Calu3 (cell line): ENCODE results near the gene KLK6. TPM values are rescaled to one million over a fixed set of nuclear protein-coding genes. Genes with fewer than 3 reads are reported as not detected.
A peak's percentile ranks its signal among the peaks of the same experiment; 100 is the strongest.

Experiments used
- BruUV-seq: library from RNA; stranded (reverse); fragments of 400-500 nt; replicated peaks from 2 replicates; lab custom pipeline; 2021; lab: Mats Ljungman, UMichigan
- CTCF ChIA-PET: fragments of 300-600 bp; sonication (Branson Sonifier 250); formaldehyde crosslinking; loops from one replicate; lab custom pipeline; 2022; ENCODE audit warnings: antibody characterized with exemption; lab: Charles Lee
- DNase-seq: peaks from one replicate; pipeline ENCODE4 v3.0.0; 2022
- H3K27ac Mint-ChIP-seq: one replicate; pipeline ENCODE4 v1.8.0; 2022; ENCODE audit warnings: mixed read lengths; ENCODE audit not compliant: unreplicated experiment
- H3K27me3 Mint-ChIP-seq: one replicate; pipeline ENCODE4 v1.8.0; 2022; ENCODE audit warnings: mixed read lengths; ENCODE audit not compliant: unreplicated experiment
- H3K36me3 Mint-ChIP-seq: one replicate; pipeline ENCODE4 v1.8.0; 2022; ENCODE audit warnings: mild to moderate bottlenecking, moderate library complexity, mixed read lengths; ENCODE audit not compliant: insufficient read depth, unreplicated experiment
- H3K4me1 Mint-ChIP-seq: one replicate; pipeline ENCODE4 v1.8.0; 2022; ENCODE audit warnings: mild to moderate bottlenecking, low read depth, mixed read lengths; ENCODE audit not compliant: unreplicated experiment
- H3K4me3 Mint-ChIP-seq: one replicate; pipeline ENCODE4 v1.8.0; 2022; ENCODE audit warnings: mild to moderate bottlenecking, low read depth, moderate library complexity, mixed read lengths; ENCODE audit not compliant: unreplicated experiment
- H3K9me3 Mint-ChIP-seq: one replicate; pipeline ENCODE4 v1.8.0; 2022; ENCODE audit warnings: low read depth, mixed read lengths; ENCODE audit not compliant: unreplicated experiment
- intact Hi-C: fragments of 100-400 bp; cut with micrococcal nuclease; formaldehyde crosslinking; loops from one replicate; pipeline ENCODE4 v1.10.0; 2022; ENCODE audit not compliant: unreplicated experiment
- total RNA-seq: library from RNA; stranded (reverse); gene quantifications from 2 replicates; pipeline ENCODE4 v1.2.3, GENCODE V29; 2022
- TF ChIP-seq, protein P1 (sequence below): fragments of 200-600 bp; IDR thresholded peaks from one replicate; pipeline ENCODE4 v1.8.0; 2022; ENCODE audit warnings: antibody characterized with exemption; ENCODE audit not compliant: unreplicated experiment

Gene KLK6
- total RNA-seq, 1 experiment from 2014 or later = 269 TPM

- Mint-ChIP-seq H3K27ac (no peak overlapping the region), H3K4me3 (no peak overlapping the region), H3K4me1 (no peaks in the 10 kb centered on the region), H3K36me3 (no peaks in the 10 kb centered on the region), H3K27me3 (no peaks in the 10 kb centered on the region), H3K9me3 (no peaks in the 10 kb centered on the region)
- no TSS peak for BruUV-seq
- intact Hi-C loops = loop anchor here (5.0 kb wide), 1 partner anchor 188 kb away; no protein-coding TSS in a partner anchor
- TF ChIP-seq, protein P1, sequence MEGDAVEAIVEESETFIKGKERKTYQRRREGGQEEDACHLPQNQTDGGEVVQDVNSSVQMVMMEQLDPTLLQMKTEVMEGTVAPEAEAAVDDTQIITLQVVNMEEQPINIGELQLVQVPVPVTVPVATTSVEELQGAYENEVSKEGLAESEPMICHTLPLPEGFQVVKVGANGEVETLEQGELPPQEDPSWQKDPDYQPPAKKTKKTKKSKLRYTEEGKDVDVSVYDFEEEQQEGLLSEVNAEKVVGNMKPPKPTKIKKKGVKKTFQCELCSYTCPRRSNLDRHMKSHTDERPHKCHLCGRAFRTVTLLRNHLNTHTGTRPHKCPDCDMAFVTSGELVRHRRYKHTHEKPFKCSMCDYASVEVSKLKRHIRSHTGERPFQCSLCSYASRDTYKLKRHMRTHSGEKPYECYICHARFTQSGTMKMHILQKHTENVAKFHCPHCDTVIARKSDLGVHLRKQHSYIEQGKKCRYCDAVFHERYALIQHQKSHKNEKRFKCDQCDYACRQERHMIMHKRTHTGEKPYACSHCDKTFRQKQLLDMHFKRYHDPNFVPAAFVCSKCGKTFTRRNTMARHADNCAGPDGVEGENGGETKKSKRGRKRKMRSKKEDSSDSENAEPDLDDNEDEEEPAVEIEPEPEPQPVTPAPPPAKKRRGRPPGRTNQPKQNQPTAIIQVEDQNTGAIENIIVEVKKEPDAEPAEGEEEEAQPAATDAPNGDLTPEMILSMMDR = no peak
- CTCF ChIA-PET = interaction anchor here (0.6 to 1.6 kb wide), 5 partner anchors 12 to 507 kb away, joined by 3 to 7 read pairs (median 6); no protein-coding TSS in a partner anchor
- DNase-seq = peak; percentile 80
Observed at GRCh38 chr19:50909240-50910070, 59.9 kb downstream of the KLK6 start.

Other genes starting within 250 kb of the KLK6 start
- not detected in 2 replicates for gene SHANK1, start 249.8 kb downstream of the KLK6 start, total RNA-seq
- gene CLEC11A, start 246.2 kb downstream of the KLK6 start, total RNA-seq = 2.3 and 2.4 TPM in 2 replicates
- gene GPR32, start 199.1 kb downstream of the KLK6 start, total RNA-seq = not detected in 2 replicates
- not detected in 2 replicates for gene ACP4, start 179.2 kb downstream of the KLK6 start, total RNA-seq
- not detected in 2 replicates for gene KLK1, start 145.8 kb downstream of the KLK6 start, total RNA-seq
- not detected in 2 replicates for gene KLK15, start 136.0 kb downstream of the KLK6 start, total RNA-seq
- not detected in 2 replicates for gene KLK3, start 114.7 kb downstream of the KLK6 start, total RNA-seq
- gene KLK2, start 96.2 kb downstream of the KLK6 start, total RNA-seq = not detected in 2 replicates
- gene KLK4, start 58.2 kb downstream of the KLK6 start, total RNA-seq = not detected in 2 replicates
- 0.24 and 0.38 TPM in 2 replicates for gene KLK5, start 16.6 kb downstream of the KLK6 start, total RNA-seq
- 6.5 and 7.9 TPM in 2 replicates for gene KLK7, start 14.3 kb upstream of the KLK6 start, total RNA-seq
- 0.71 and 0.91 TPM in 2 replicates for gene KLK8, start 32.0 kb upstream of the KLK6 start, total RNA-seq
- gene KLK10, start 50.1 kb upstream of the KLK6 start, total RNA-seq = 24.2 and 32.9 TPM in 2 replicates
- 10.8 and 25.1 TPM in 2 replicates for gene KLK11, start 57.0 kb upstream of the KLK6 start, total RNA-seq
- gene KLK12, start 65.4 kb upstream of the KLK6 start, total RNA-seq = not detected in 2 replicates
- not detected in 2 replicates for gene KLK13, start 95.5 kb upstream of the KLK6 start, total RNA-seq
- gene KLK14, start 113.3 kb upstream of the KLK6 start, total RNA-seq = 0.34 and 0.38 TPM in 2 replicates
- 11.3 and 12.0 TPM in 2 replicates for gene CTU1, start 138.8 kb upstream of the KLK6 start, total RNA-seq
- not detected in 2 replicates for gene SIGLEC9, start 155.3 kb upstream of the KLK6 start, total RNA-seq
- gene SIGLEC7, start 172.7 kb upstream of the KLK6 start, total RNA-seq = not detected in 2 replicates